ENCODE data around the gene BBS9. TPM values are rescaled to one million over a fixed set of nuclear protein-coding genes. Genes with fewer than 3 reads are reported as not detected.

BBS9 gene
- total RNA-seq, 1 donor, result 29.5 TPM

DNA sequence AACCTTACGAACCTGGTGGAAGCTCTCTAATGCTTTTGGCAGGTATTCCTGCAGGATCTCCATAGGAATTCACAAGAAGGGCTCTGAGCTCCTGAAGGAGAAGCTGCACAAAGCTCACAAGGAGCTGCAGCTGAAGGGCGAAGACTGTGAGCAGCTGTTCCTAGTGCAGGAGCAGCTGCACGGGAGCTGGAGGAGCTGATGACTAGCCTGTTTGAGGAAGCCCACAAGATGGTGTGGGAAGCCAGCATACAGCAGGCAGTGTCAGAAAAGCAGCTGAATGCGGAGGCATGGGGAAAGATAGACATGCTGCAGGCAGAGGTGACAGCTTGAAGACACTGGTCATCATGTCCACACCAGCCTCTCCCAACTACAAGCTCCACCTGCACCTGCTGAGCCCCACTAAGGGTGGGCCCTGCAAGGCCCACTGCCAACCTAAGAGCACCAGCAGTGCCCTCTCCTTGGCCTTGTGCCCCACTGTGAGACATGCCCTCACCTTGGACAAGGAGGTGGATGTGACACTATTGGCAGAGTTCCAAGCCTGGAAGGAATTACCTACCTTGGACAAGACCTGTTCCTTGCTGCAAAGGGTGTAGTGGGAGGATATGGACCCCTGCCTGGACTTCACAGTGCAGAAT, 250.6 kb downstream of the BBS9 start:
- Histone ChIP-seq H3K9me3 (ENCODE audit: low read depth, low read length) (no peaks in the 10 kb centered on the region), H3K27me3 (ENCODE audit: insufficient read depth, low read length) (no peaks in the 10 kb centered on the region), H3K4me1 (ENCODE audit: insufficient read depth, low read length) (no peaks in the 10 kb centered on the region), H3K4me3 (ENCODE audit: low read length) (no peak overlapping the region)

DNA sequence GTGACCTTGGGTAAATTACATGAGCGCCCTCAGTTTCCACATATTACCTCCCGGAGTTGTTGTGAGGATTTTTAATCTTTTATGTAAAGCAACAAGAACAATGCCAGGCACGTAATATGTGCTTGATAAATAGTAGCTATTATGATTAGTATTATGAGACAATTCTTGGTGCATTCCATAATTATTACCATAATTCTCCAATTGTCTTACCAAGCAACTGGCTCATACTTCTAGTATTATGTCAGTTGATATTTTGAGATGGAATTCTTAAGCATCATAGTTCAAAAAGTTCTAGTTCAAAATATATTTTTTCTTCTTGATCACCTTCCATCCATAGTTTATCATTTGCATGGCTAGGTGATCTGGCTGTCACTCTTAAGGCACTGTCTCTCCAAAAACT, 259.0 kb downstream of the BBS9 start:
- H3K4me3 ChIP-seq (ENCODE audit: low read length), result no peak overlapping the region
- no peaks in the 10 kb centered on the region for H3K9me3 ChIP-seq (ENCODE audit: low read depth, low read length)
- H3K27me3 ChIP-seq (ENCODE audit: insufficient read depth, low read length), result no peaks in the 10 kb centered on the region
- no peaks in the 10 kb centered on the region for H3K4me1 ChIP-seq (ENCODE audit: insufficient read depth, low read length)

DNA sequence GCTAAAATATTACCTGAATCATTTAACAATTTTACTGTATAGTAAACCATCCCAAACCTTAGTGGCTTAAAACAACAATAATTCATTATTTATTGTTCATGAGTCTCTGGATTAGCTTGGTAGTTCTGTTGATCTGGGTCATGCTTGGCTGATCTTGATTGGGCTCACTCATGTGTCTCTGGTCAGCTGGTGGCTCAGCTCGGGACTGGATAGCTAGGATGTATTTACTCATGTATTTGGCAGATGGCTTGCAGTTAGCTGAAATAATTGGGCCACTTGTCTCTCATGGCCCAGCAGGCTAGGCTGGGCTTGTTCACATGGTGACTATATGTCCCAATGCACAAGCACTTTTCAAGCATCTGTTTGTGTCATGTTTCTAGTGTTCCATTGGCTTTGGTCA, 262.8 kb downstream of the BBS9 start:
- Histone ChIP-seq H3K27me3 (ENCODE audit: insufficient read depth, low read length) (no peaks in the 10 kb centered on the region), H3K4me3 (ENCODE audit: low read length) (no peak overlapping the region), H3K4me1 (ENCODE audit: insufficient read depth, low read length) (no peaks in the 10 kb centered on the region)

DNA sequence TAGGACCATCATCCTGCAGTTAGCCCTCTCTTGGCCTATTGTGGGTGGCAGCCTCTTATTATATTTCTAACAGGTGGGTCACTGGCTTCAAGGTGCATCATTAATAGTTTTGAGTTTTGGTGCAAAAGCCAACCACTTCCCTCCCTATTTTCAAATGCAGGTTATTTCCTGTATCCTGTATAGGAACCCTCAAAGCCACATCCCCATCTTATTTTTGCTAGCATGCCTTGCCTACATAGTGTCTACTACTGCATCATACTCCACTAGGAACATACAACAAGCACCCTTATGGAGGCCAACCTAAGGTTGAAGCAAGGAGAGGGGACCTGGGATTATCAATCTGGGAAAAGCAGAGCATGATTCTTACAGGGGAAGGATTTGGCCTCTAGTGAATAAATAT, 264.4 kb downstream of the BBS9 start:
- Histone ChIP-seq H3K4me3 (ENCODE audit: low read length) (no peak overlapping the region), H3K9me3 (ENCODE audit: low read depth, low read length) (no peaks in the 10 kb centered on the region), H3K27me3 (ENCODE audit: insufficient read depth, low read length) (no peaks in the 10 kb centered on the region), H3K4me1 (ENCODE audit: insufficient read depth, low read length) (no peaks in the 10 kb centered on the region)

More for the DNA sequence above, 262.8 kb downstream of the BBS9 start:
- H3K9me3 ChIP-seq (ENCODE audit: low read depth, low read length), result no peaks in the 10 kb centered on the region

DNA sequence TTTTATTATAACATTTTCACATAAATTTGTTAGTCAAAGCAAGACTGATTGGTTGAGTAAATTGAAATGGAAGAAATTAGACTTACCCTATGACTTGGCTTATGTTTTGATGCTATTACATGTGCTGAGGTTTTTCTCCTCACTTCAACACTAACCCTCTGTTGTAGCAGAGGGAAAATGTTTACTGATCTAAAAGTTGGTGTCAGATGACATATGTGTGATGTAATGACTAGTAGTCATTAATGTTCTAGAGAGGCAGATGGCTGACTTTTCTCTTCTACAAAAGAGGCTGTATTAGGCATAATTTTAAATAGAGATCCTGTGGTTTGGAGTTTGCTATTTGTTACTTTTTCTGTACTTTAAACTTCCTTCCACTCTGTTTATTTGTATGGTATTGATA, 266.0 kb downstream of the BBS9 start:
- Histone ChIP-seq H3K27me3 (ENCODE audit: insufficient read depth, low read length) (no peaks in the 10 kb centered on the region), H3K4me3 (ENCODE audit: low read length) (no peak overlapping the region), H3K9me3 (ENCODE audit: low read depth, low read length) (no peaks in the 10 kb centered on the region), H3K4me1 (ENCODE audit: insufficient read depth, low read length) (no peaks in the 10 kb centered on the region)

DNA sequence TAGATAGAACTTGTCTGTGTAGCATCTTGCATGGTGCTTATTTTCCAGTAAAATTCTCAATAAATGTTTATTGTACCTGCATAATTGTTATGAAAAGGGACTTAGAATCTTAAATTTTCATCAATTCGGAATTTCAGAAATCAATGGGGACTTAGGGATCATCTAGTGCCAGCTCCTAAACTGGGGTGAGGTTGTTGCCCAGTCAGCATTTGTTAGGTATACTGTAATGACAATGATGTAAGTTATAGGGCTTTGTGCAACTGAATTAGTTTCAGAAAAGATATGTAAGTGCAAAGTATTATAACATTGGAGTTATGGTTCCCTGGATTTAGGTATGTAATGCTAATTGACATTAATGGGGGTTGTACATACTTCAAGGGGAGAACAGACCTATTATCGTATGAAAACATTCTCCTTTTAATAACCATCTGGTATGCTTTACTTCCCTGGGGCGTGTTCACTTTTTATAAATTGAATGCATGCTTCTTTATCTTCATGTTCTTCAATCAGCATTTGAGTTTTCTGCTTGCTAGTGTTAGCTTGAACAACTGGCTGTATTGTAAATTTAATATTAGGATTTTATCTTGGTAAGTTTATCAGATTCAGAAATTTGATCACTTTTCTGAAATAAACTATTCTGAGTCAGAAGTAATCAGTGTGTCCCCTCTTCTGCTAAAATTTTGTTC, 270.3 kb downstream of the BBS9 start:
- H3K4me3 ChIP-seq (ENCODE audit: low read length), result no peak overlapping the region
- no peaks in the 10 kb centered on the region for H3K9me3 ChIP-seq (ENCODE audit: low read depth, low read length)
- no peaks in the 10 kb centered on the region for H3K27me3 ChIP-seq (ENCODE audit: insufficient read depth, low read length)
- H3K4me1 ChIP-seq (ENCODE audit: insufficient read depth, low read length), result no peaks in the 10 kb centered on the region

DNA sequence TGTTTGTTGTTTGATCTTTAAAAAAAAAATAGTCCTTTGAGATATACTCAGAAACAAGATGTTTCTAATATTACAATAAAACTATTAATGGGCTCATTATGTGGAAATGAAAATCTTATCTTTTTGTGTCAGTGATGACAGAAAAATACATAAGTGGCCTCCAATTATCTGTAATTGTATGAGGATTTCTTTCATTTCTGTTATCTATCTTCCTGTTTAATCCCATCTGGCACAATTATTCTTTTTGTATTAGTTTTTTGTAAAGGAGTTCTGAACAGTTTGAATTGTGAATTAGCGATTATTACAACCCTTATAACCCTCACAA, 270.8 kb downstream of the BBS9 start:
- no peaks in the 10 kb centered on the region for H3K9me3 ChIP-seq (ENCODE audit: low read depth, low read length)
- no peaks in the 10 kb centered on the region for H3K4me1 ChIP-seq (ENCODE audit: insufficient read depth, low read length)
- no peak overlapping the region for H3K4me3 ChIP-seq (ENCODE audit: low read length)
- no peaks in the 10 kb centered on the region for H3K27me3 ChIP-seq (ENCODE audit: insufficient read depth, low read length)

DNA sequence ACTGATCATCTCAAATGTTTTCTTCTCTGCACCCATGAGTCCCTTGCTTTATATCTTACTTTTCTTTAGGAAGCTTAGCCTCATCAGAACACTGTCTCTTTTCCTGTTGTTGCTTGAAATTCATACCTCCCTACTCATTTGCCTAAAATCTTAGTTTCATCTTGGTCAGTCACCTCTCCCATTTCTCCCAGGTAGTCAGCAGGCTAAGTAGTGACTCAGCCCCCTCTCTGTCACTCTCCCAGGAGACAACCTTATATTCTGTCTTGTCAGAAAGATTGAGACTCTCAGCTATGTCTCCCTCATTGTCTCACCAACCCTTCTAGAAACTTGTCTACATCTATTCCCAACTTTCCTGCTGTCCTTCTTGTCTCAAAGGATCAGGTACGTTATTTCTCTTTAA, 280.9 kb downstream of the BBS9 start:
- Histone ChIP-seq H3K9me3 (ENCODE audit: low read depth, low read length) (peaks cover 6% of the 10 kb centered on the region), H3K4me3 (ENCODE audit: low read length) (no peak overlapping the region), H3K4me1 (ENCODE audit: insufficient read depth, low read length) (no peaks in the 10 kb centered on the region), H3K27me3 (ENCODE audit: insufficient read depth, low read length) (no peaks in the 10 kb centered on the region)

DNA sequence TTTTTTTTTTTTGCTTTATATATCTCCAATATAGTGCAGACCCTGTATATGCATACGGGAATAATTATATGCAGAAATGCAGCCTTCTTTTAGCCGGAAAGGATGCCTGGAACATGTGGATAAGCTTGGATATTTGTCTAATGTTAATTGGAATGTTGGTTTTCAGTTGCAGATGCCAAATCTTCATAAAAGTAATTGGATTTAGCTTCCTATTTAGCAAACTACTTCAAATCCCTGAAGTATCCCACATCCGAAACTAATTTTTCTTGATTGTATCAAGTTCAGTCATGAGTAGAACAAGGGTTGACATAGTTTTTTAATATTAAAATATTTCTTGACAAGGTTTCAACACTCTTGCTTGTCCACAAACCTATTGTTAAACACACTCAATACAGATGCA, 281.7 kb downstream of the BBS9 start:
- Histone ChIP-seq H3K27me3 (ENCODE audit: insufficient read depth, low read length) (no peaks in the 10 kb centered on the region), H3K4me1 (ENCODE audit: insufficient read depth, low read length) (no peaks in the 10 kb centered on the region), H3K9me3 (ENCODE audit: low read depth, low read length) (peaks cover 6% of the 10 kb centered on the region), H3K4me3 (ENCODE audit: low read length) (no peak overlapping the region)

DNA sequence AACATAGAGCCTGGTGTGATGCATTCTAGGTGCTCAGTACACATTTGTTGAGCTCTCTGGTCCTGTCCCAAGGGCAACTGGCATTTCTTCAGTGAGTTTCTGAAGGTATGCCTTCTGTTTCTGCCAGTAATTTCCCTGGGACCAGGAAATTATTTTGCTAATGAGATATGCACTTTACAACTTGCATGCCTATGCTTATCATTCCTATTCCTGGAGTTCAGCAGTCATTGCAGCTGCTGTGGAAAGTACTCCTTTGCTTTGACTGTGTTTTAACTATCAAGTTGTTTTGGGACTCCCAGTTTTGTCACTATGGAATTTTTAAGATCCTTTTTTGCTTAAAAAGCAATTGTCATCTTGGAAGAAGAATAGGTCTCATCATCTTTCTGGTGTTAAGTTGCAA, 283.0 kb downstream of the BBS9 start:
- no peaks in the 10 kb centered on the region for H3K4me1 ChIP-seq (ENCODE audit: insufficient read depth, low read length)
- no peak overlapping the region for H3K4me3 ChIP-seq (ENCODE audit: low read length)
- peaks cover 6% of the 10 kb centered on the region for H3K9me3 ChIP-seq (ENCODE audit: low read depth, low read length)
- H3K27me3 ChIP-seq (ENCODE audit: insufficient read depth, low read length), result no peaks in the 10 kb centered on the region

DNA sequence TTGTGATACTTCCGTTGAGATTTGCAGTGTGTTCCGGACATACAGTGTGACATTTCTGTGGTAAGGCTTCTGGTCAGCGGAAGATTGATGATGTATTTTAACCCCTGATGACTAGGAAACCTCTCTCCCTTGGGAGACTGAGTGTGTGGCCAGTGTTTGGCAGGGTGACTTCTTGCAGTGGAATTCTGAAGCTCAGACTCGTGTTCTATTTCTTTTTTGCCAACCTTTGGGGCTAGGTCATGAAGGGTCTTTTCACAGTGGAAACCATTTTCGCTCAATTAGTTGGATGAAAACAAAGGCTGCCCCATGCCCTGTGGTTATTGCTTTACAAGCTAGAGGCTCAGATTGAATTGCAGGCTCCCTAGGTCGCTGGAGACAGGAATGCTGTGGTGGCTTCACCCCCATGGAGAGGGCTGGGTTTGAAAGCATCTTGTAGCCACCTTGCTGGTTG, 288.9 kb downstream of the BBS9 start:
- Histone ChIP-seq H3K4me3 (ENCODE audit: low read length) (no peak overlapping the region), H3K4me1 (ENCODE audit: insufficient read depth, low read length) (no peaks in the 10 kb centered on the region), H3K9me3 (ENCODE audit: low read depth, low read length) (no peaks in the 10 kb centered on the region), H3K27me3 (ENCODE audit: insufficient read depth, low read length) (no peaks in the 10 kb centered on the region)

DNA sequence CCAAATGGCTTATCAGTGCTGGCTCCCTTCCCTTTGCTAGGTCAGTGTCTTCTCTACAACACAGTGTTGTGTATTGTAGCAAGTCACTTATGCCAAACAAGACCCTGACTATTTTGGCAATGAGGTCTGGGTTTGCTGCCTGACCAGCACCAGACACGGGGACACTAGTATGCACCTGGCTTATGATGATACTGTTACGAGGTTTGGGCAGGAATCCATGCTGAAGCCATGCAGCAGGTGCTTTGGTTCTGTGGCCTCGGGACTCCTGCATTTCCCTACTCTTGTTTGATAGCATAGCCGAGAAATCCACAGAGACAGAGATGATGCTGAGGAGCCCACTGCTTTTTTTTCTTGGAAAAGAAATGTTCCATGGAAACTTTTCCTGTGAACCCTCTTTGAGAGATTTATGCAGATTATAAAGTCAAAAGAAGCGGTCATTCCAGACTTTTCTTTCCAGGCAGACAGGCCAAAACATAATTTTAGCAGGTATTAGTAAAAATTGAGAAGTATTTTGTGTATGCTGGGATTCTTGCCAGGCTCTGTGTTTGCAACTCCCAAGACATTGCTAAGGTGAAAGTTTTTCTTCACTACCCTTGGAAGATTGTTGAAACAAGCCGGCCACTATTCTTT, 291.1 kb downstream of the BBS9 start:
- no peaks in the 10 kb centered on the region for H3K9me3 ChIP-seq (ENCODE audit: low read depth, low read length)
- H3K4me3 ChIP-seq (ENCODE audit: low read length), result no peak overlapping the region
- H3K4me1 ChIP-seq (ENCODE audit: insufficient read depth, low read length), result no peaks in the 10 kb centered on the region
- no peaks in the 10 kb centered on the region for H3K27me3 ChIP-seq (ENCODE audit: insufficient read depth, low read length)

DNA sequence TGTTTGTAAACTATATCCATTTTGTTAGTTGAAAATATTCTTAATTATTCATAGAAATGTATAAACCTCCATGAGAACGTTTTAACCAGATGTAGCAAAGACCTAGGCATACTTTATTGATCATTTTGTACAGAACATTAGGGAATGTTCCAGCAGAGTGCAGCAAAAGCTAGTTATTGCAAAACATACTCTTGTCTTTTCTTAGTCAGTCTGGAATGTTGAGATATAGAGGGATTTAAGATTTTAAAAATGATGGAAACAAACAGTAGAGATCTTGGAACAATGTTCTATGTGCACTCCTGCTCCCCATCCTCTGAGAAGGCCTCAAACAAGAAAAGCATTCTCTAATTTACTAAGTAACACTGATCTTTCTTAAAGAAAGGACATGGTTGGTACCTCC, 292.1 kb downstream of the BBS9 start:
- Histone ChIP-seq H3K4me3 (ENCODE audit: low read length) (no peak overlapping the region), H3K9me3 (ENCODE audit: low read depth, low read length) (no peaks in the 10 kb centered on the region), H3K27me3 (ENCODE audit: insufficient read depth, low read length) (no peaks in the 10 kb centered on the region), H3K4me1 (ENCODE audit: insufficient read depth, low read length) (no peaks in the 10 kb centered on the region)

DNA sequence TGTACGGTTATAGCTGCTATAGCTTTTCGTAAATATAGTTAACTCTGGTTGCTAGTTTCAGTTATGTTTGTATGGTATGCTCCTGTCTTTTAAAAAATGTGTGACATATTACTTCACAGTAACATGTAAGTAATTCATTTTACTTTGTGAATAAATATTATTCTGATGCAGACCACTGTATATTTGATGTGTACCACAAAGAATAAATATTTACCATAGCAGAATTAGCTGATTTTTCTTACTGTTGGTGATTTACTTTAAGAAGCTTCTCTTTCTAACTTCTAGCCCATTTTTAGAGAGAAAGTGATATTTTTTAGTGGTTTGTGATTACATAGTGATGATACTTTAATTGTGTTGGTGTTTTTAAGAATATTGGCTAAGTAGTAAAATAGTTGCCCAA, 292.8 kb downstream of the BBS9 start:
- H3K27me3 ChIP-seq (ENCODE audit: insufficient read depth, low read length), result no peaks in the 10 kb centered on the region
- no peaks in the 10 kb centered on the region for H3K9me3 ChIP-seq (ENCODE audit: low read depth, low read length)
- no peaks in the 10 kb centered on the region for H3K4me1 ChIP-seq (ENCODE audit: insufficient read depth, low read length)
- H3K4me3 ChIP-seq (ENCODE audit: low read length), result no peak overlapping the region

DNA sequence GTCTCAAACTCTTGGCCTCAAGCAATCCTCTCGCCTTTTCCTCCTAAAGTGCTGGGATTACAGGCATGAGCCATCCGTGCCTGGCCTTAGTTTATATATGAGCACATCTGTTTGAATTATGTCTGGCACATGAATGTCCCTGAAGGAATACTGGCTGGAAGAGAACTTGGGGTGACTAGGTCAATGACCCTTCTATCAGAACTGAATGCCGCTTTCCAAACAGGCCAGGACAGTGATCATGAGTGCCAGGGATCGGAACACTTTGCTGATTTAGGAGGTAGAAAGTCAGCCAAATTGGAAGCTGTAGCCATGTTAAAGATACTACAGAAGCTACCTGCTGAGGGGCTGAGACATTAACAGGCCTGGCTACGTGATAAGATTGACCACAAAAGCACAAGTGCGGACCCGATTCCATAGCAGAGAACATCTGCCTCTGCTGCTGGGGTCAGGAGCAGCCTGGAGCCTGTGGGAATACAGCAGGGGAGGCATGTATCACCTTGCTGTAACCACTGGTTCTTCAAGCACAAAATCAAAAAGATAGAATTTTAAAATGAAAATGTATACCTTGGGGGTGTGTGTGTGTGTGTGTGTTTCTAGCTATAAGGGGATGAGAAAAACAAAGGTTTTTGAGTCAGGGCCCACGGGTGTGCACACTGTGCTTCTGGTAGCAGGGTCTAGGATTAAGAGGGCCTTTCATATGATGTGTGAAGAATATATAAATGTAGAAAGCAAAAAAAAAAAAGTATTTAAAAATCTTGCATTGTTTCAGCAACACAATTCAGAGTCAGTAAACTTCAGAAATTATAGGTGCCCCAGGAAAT, 293.7 kb downstream of the BBS9 start:
- Histone ChIP-seq H3K4me3 (ENCODE audit: low read length) (no peak overlapping the region), H3K9me3 (ENCODE audit: low read depth, low read length) (no peaks in the 10 kb centered on the region), H3K4me1 (ENCODE audit: insufficient read depth, low read length) (no peaks in the 10 kb centered on the region), H3K27me3 (ENCODE audit: insufficient read depth, low read length) (no peaks in the 10 kb centered on the region)
